ENCODE data around the gene NRARP. TPM values are rescaled to one million over a fixed set of nuclear protein-coding genes. Genes with fewer than 3 reads are reported as not detected.

The NRARP gene
- total RNA-seq, 2 experiments from 2014 or later = 2.1 TPM

- ATAC-seq = no peak
- POLR2A ChIA-PET = no interaction called here
- H3K9me3 Mint-ChIP-seq (ENCODE audit: low read depth) = no peaks in the 10 kb centered on the region
Observed at GRCh38 chr9:137293482-137294090, 8.5 kb downstream of the NRARP start.

GRCh38 chr9:137293094-137293481 is 9.0 kb downstream of the NRARP start:
- H3K27ac Mint-ChIP-seq = no peak overlapping the region
- no peaks in the 10 kb centered on the region for H3K9me3 Mint-ChIP-seq (ENCODE audit: low read depth)
- CTCF ChIA-PET = interaction anchor here (1.2 to 1.4 kb wide), 2 partner anchors 9 to 15 kb away, joined by 3 to 4 read pairs; partner anchors contain the start of gene NRARP
- H3K36me3 Mint-ChIP-seq (ENCODE audit: low read depth) = no peaks in the 10 kb centered on the region
- H3K4me1 Mint-ChIP-seq = no peaks in the 10 kb centered on the region
- ATAC-seq (no peak), DNase-seq (no peak)
- intact Hi-C loops (cut with DNase I, micrococcal nuclease) = loop anchor here in 1 of 2 experiments (10.0 kb wide), 2 partner anchors 152 to 232 kb away; partner anchors contain the start of gene ENTPD8
- H3K4me3 Mint-ChIP-seq = no peak overlapping the region
- POLR2A ChIA-PET = no interaction called here
- peaks cover 23% of the 10 kb centered on the region for H3K27me3 Mint-ChIP-seq

More at GRCh38 chr9:137293482-137294090, 8.5 kb downstream of the NRARP start:
- Mint-ChIP-seq H3K36me3 (ENCODE audit: low read depth) (no peaks in the 10 kb centered on the region), H3K4me3 (no peak overlapping the region), H3K27me3 (peaks cover 23% of the 10 kb centered on the region), H3K27ac (no peak overlapping the region), H3K4me1 (no peaks in the 10 kb centered on the region)
- intact Hi-C loops (cut with DNase I, micrococcal nuclease) = loop anchor here (2.0 to 10.0 kb wide), 4 partner anchors 113 to 233 kb away; partner anchors contain the start of gene ENTPD8 (in 1 of the 2)
- DNase-seq = no peak
- CTCF ChIA-PET = interaction anchor here (1.0 to 1.4 kb wide), 3 partner anchors 8 to 207 kb away, joined by 3 to 4 read pairs (median 3); partner anchors contain the start of genes MAN1B1 and NRARP

DNA sequence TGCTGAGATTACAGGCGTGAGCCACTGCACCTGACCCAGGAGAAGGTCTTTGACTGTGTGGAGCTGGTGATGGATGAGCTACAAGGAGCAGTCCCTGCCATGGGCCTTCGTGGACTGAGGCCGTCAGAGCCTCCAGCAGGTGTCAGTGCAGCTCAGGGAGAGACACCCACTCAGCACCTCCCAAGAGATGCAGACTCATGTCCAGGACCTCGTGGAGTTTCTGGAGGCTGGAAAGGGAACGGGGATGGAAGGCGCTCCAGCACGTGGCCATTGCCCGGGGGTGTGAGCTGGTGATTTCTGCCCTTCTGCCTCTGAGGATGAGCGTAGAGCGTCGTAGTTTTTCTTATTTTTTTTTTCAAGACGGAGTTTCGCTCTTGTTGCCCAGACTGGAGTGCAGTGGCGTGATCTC is 15.1 kb downstream of the NRARP start:
- peaks cover 9% of the 10 kb centered on the region for H3K27me3 Mint-ChIP-seq
- POLR2A ChIA-PET = interaction anchor here (0.7 kb wide), 1 partner anchor 388 kb away, joined by 4 read pairs; no protein-coding TSS in a partner anchor
- no peaks in the 10 kb centered on the region for H3K9me3 Mint-ChIP-seq (ENCODE audit: low read depth)
- CTCF ChIA-PET = interaction anchor here (0.5 to 1.7 kb wide), 8 partner anchors 10 to 229 kb away, joined by 3 to 5 read pairs (median 3); partner anchors contain the start of gene TOR4A
- H3K36me3 Mint-ChIP-seq (ENCODE audit: low read depth) = no peaks in the 10 kb centered on the region
- no peaks in the 10 kb centered on the region for H3K4me1 Mint-ChIP-seq
- DNase-seq (peak; percentile 64), ATAC-seq (peak; percentile 78)
- intact Hi-C loops (cut with DNase I, micrococcal nuclease) = loop anchor here in 1 of 2 experiments (2.0 kb wide), 1 partner anchor 158 kb away; no protein-coding TSS in a partner anchor
- H3K27ac Mint-ChIP-seq = no peak overlapping the region
- no peak overlapping the region for H3K4me3 Mint-ChIP-seq

GRCh38 chr9:137281345-137282116 is 20.5 kb downstream of the NRARP start:
- POLR2A ChIA-PET = interaction anchor here (0.6 kb wide), 1 partner anchor 305 kb away, joined by 3 read pairs; no protein-coding TSS in a partner anchor
- CTCF ChIA-PET = interaction anchor here (1.6 kb wide), 1 partner anchor 20 kb away, joined by 4 read pairs; the partner anchor contains the start of gene NRARP
- H3K4me3 Mint-ChIP-seq = no peak overlapping the region
- no peaks in the 10 kb centered on the region for H3K36me3 Mint-ChIP-seq (ENCODE audit: low read depth)
- no peak for ATAC-seq
- peaks cover 8% of the 10 kb centered on the region for H3K4me1 Mint-ChIP-seq
- no peaks in the 10 kb centered on the region for H3K9me3 Mint-ChIP-seq (ENCODE audit: low read depth)
- peaks cover 5% of the 10 kb centered on the region for H3K27me3 Mint-ChIP-seq
- intact Hi-C loops (cut with DNase I, micrococcal nuclease) = no loop called here
- no peak for DNase-seq
- no peak overlapping the region for H3K27ac Mint-ChIP-seq

DNA sequence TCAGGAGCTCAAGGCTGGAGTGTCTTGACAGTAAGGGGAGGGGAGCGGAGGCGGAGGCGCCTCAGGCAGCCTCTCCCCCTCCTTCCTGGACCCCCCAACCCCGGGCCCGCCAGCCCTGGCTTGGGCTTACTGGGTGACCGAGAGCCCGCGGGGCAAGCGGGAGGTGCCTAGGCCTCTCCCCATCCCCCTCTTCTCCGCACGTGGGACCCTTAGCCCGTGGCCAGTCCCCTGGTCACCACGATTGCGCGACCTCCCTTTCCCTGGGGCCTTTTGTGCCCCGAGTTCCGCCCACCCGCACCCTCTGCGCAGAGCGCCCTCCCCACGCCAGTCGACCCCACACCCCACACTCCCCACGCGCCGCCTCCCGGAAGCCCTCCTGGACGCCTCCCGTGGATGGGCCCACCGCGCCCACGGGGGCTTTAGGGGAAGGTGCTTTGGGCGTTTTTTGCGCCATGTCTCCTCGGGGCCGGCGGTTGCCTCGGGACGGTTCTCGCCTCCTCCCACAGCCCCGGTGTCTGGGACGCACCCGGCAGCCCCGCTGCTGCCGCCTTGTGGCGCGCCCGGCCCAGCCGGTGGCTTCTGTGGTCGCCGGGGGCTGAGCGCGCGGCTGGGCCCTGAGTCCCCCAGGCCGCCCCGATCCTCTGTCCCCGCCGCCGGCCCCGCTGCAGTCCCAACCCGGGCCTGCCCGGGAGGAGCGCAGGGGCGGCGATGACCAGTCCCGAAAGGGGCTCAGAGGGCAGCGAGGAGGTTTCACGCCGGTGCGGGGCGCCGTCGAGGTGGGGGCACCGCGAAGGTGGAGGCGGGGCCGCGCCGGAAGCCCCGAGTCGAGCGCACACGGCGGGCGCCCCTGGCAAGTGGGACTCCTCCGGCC is 21.4 kb downstream of the NRARP start:
- Mint-ChIP-seq H3K9me3 (ENCODE audit: low read depth) (no peaks in the 10 kb centered on the region), H3K36me3 (ENCODE audit: low read depth) (no peaks in the 10 kb centered on the region), H3K27ac (no peak overlapping the region), H3K27me3 (peaks cover 5% of the 10 kb centered on the region), H3K4me1 (peaks cover 8% of the 10 kb centered on the region), H3K4me3 (no peak overlapping the region)
- intact Hi-C loops (cut with DNase I, micrococcal nuclease) = no loop called here
- no peak for ATAC-seq
- no peak for DNase-seq
- CTCF ChIA-PET = no interaction called here
- POLR2A ChIA-PET = no interaction called here

DNA sequence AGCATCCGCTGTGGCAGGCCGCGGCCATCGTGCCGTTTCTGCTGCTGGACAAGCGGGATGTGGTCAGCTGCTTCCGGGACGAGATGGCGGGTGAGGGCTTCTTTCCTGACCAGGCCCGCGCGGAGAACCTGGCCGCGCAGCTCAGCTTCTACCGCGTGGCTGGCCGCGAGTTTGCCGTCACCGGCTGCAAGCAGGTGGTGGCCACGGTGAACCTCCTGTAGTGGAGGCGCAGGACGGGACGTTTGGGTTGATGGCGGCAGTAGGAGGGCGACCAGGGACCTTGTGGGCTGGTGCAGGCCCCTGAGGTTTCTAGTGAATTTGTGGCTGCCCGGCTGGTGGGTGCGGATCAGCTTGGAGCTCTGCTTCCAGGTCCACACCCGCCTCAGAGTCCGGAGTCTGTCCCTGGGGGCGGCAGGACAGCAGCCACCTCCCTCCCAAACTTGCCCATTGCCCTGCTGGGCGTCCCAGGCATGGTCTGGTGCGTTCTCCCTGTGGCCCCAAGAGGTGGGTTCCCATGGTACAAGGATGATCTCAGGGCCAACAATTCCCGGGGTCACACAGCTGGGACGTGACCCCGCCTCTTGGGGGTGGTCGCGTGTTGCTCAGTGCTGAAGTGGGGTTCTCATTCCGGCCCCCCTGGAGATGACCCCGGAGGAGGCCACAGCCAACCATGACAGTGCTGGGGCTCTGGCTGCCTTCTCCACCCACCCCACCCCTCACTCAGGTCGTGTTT is 22.2 kb downstream of the NRARP start:
- H3K36me3 Mint-ChIP-seq (ENCODE audit: low read depth) = no peaks in the 10 kb centered on the region
- H3K9me3 Mint-ChIP-seq (ENCODE audit: low read depth) = no peaks in the 10 kb centered on the region
- no peak overlapping the region for H3K27ac Mint-ChIP-seq
- intact Hi-C loops (cut with DNase I, micrococcal nuclease) = no loop called here
- no peak overlapping the region for H3K4me3 Mint-ChIP-seq
- DNase-seq (no peak), ATAC-seq (no peak)
- H3K4me1 Mint-ChIP-seq = peaks cover 8% of the 10 kb centered on the region
- peaks cover 3% of the 10 kb centered on the region for H3K27me3 Mint-ChIP-seq
- ChIA-PET CTCF (no interaction called here), POLR2A (no interaction called here)

DNA sequence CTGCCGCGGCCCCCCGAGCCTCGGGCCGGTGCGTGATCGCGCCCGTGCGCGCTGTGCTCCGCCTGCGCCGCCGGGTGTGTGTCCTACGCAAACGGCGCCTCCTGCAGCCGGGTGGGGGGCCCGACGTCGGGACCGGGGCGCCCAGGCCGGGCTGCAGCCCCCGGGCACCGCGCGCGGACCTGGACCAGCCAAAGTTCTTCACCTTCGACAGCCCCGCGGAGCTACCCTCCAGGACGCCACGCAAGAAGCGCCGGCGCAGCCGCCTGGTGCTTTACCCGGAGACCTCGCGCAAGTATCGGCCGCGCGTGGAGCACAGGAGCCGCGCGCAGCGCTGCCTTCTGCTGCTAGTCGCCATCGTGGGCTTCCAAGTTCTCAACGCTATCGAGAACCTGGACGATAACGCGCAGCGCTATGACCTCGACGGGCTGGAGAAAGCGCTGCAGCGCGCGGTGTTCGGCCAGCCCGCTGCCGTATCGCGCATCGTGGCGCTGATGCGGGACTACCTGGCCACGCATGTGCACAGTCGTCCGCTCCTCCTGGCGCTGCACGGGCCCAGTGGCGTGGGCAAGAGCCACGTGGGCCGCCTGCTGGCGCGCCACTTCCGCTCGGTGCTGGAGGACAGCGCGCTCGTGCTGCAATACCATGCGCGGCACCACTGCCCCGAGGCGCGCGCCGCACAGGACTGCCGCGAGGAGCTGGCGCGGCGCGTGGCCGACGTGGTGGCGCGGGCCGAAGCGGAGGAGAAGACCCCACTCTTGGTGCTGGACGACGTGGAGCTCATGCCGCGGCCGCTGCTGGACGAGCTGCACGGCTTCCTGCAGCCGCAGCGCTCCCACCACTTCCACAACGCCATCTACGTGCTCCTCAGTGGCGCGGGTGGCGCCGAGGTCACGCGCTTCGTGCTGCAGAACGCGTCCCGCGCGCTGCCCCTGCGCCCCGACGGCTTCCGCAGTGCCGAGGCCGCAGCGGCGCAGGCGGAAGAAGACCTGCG is 23.1 kb downstream of the NRARP start:
- no peak overlapping the region for H3K4me3 Mint-ChIP-seq

GRCh38 chr9:137278061-137278701 is 23.9 kb downstream of the NRARP start:
- H3K27ac Mint-ChIP-seq = no peak overlapping the region
- H3K36me3 Mint-ChIP-seq (ENCODE audit: low read depth) = peaks cover 4% of the 10 kb centered on the region
- peak overlapping the region; percentile 61 for H3K4me3 Mint-ChIP-seq
- H3K27me3 Mint-ChIP-seq = peaks cover 3% of the 10 kb centered on the region
- H3K9me3 Mint-ChIP-seq (ENCODE audit: low read depth) = no peaks in the 10 kb centered on the region
- ATAC-seq (peak; percentile 14), DNase-seq (no peak)
- ChIA-PET CTCF (interaction anchor here (0.6 to 1.4 kb wide), 3 partner anchors 9 to 265 kb away, joined by 3 to 6 read pairs (median 5); no protein-coding TSS in a partner anchor), POLR2A (interaction anchor here (1.0 kb wide), 1 partner anchor 183 kb away, joined by 3 read pairs; no protein-coding TSS in a partner anchor)
- intact Hi-C loops (cut with DNase I, micrococcal nuclease) = no loop called here
- H3K4me1 Mint-ChIP-seq = peaks cover 8% of the 10 kb centered on the region

More for the DNA sequence above, 23.1 kb downstream of the NRARP start:
- peaks cover 4% of the 10 kb centered on the region for H3K36me3 Mint-ChIP-seq (ENCODE audit: low read depth)
- ChIA-PET CTCF (no interaction called here), POLR2A (no interaction called here)
- H3K27ac Mint-ChIP-seq = no peak overlapping the region
- peaks cover 8% of the 10 kb centered on the region for H3K4me1 Mint-ChIP-seq
- DNase-seq (no peak), ATAC-seq (no peak)
- peaks cover 3% of the 10 kb centered on the region for H3K27me3 Mint-ChIP-seq
- intact Hi-C loops (cut with DNase I, micrococcal nuclease) = no loop called here
- H3K9me3 Mint-ChIP-seq (ENCODE audit: low read depth) = no peaks in the 10 kb centered on the region

- CTCF ChIA-PET = interaction anchor here (0.5 to 1.4 kb wide), 4 partner anchors 9 to 424 kb away, joined by 3 to 6 read pairs (median 4); no protein-coding TSS in a partner anchor
- Mint-ChIP-seq H3K27ac (no peak within 1 kb of the TSS), H3K36me3 (ENCODE audit: low read depth) (peaks cover 4% of the 10 kb centered on the region), H3K4me1 (peaks cover 8% of the 10 kb centered on the region), H3K9me3 (ENCODE audit: low read depth) (no peaks in the 10 kb centered on the region), H3K4me3 (peak within 1 kb of the TSS; percentile 61), H3K27me3 (peaks cover 1% of the 10 kb centered on the region)
- POLR2A ChIA-PET = interaction anchor here (1.0 kb wide), 1 partner anchor 182 kb away, joined by 3 read pairs; no protein-coding TSS in a partner anchor
- intact Hi-C loops (cut with DNase I, micrococcal nuclease) = no loop called here
- peak; percentile 69 for DNase-seq
- peak; percentile 82 for ATAC-seq
Observed at GRCh38 chr9:137277329-137278041, 24.6 kb downstream of the NRARP start, which contains the start of gene TOR4A. TSS of gene TOR4A (plus strand) at chr9:137277726. CDS start at chr9:137278690, 964 bp downstream.

Measured in activated CD4-positive, alpha-beta T cell treated with anti-CD3 and anti-CD28 coated beads for 36 hours (primary cell).